ENCODE data around the gene GCLC.
"Not testable (repeated sequence)": the region's sequence is repeated elsewhere in the genome, so short reads cannot be mapped to it uniquely, and the experiment has no call there.

GRCh38 chr6:53553600-53553999 is 8.7 kb upstream of the GCLC start:
- TF ChIP-seq, protein P1, sequence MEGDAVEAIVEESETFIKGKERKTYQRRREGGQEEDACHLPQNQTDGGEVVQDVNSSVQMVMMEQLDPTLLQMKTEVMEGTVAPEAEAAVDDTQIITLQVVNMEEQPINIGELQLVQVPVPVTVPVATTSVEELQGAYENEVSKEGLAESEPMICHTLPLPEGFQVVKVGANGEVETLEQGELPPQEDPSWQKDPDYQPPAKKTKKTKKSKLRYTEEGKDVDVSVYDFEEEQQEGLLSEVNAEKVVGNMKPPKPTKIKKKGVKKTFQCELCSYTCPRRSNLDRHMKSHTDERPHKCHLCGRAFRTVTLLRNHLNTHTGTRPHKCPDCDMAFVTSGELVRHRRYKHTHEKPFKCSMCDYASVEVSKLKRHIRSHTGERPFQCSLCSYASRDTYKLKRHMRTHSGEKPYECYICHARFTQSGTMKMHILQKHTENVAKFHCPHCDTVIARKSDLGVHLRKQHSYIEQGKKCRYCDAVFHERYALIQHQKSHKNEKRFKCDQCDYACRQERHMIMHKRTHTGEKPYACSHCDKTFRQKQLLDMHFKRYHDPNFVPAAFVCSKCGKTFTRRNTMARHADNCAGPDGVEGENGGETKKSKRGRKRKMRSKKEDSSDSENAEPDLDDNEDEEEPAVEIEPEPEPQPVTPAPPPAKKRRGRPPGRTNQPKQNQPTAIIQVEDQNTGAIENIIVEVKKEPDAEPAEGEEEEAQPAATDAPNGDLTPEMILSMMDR (conservative IDR thresholded peaks at IDR 0.05; ENCODE audit: low read depth in 2 of 2), result not testable (repeated sequence)
- not testable (repeated sequence) for TF ChIP-seq JUNB (IDR thresholded peaks at IDR 0.05; ENCODE audit: unreplicated experiment); EZH2 (IDR thresholded peaks at IDR 0.05; ENCODE audit: low read depth, unreplicated experiment); CREB1 (CRISPR knock-in tag; IDR thresholded peaks at IDR 0.05; ENCODE audit: low read depth); POLR2AphosphoS5 (IDR thresholded peaks at IDR 0.05; ENCODE audit: low read depth); EZH2phosphoT487 (IDR thresholded peaks at IDR 0.05; ENCODE audit: unreplicated experiment); STAT1 (IDR thresholded peaks at IDR 0.05; ENCODE audit: unreplicated experiment); ZNF114 (CRISPR knock-in tag; IDR thresholded peaks at IDR 0.05); ETS1 (IDR thresholded peaks at IDR 0.05); ZNF331 (CRISPR knock-in tag; IDR thresholded peaks at IDR 0.05; ENCODE audit: low read depth); NANOG (IDR thresholded peaks at IDR 0.05; ENCODE audit: borderline replicate concordance)
- TF ChIP-seq, protein P2, sequence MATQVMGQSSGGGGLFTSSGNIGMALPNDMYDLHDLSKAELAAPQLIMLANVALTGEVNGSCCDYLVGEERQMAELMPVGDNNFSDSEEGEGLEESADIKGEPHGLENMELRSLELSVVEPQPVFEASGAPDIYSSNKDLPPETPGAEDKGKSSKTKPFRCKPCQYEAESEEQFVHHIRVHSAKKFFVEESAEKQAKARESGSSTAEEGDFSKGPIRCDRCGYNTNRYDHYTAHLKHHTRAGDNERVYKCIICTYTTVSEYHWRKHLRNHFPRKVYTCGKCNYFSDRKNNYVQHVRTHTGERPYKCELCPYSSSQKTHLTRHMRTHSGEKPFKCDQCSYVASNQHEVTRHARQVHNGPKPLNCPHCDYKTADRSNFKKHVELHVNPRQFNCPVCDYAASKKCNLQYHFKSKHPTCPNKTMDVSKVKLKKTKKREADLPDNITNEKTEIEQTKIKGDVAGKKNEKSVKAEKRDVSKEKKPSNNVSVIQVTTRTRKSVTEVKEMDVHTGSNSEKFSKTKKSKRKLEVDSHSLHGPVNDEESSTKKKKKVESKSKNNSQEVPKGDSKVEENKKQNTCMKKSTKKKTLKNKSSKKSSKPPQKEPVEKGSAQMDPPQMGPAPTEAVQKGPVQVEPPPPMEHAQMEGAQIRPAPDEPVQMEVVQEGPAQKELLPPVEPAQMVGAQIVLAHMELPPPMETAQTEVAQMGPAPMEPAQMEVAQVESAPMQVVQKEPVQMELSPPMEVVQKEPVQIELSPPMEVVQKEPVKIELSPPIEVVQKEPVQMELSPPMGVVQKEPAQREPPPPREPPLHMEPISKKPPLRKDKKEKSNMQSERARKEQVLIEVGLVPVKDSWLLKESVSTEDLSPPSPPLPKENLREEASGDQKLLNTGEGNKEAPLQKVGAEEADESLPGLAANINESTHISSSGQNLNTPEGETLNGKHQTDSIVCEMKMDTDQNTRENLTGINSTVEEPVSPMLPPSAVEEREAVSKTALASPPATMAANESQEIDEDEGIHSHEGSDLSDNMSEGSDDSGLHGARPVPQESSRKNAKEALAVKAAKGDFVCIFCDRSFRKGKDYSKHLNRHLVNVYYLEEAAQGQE (IDR thresholded peaks at IDR 0.05; ENCODE audit: unreplicated experiment), result not testable (repeated sequence)
